SK-N-SH treated with all-trans-retinoic acid at 6 μM for 48 hours (cell line): ENCODE results near the gene STK33.

Experiments used
- ARNTL ChIP-seq: fragments of 450-650 bp; formaldehyde crosslinking; IDR thresholded peaks from 2 replicates; pipeline ENCODE4 v1.5.0; 2020; ENCODE audit warnings: low read depth, mild to moderate bottlenecking, moderate library complexity, borderline replicate concordance
- CREB5 ChIP-seq: fragments of 250-450 bp; sonication (Bioruptor Pico); IDR thresholded peaks from 2 replicates; pipeline ENCODE4 v1.5.1; 2020; ENCODE audit warnings: low read depth, mild to moderate bottlenecking, moderate library complexity
- ESRRG ChIP-seq: fragments of 250-450 bp; sonication (Bioruptor Pico); IDR thresholded peaks from 2 replicates; pipeline ENCODE4 v1.6.1; 2021; ENCODE audit warnings: mild to moderate bottlenecking
- OSR1 ChIP-seq: fragments of 250-450 bp; sonication (Bioruptor Pico); IDR thresholded peaks from 2 replicates; pipeline ENCODE4 v1.8.0; 2022; ENCODE audit warnings: moderate library complexity, mild to moderate bottlenecking, inconsistent platforms
- PATZ1 ChIP-seq: fragments of 250-450 bp; sonication (Bioruptor Pico); IDR thresholded peaks from 2 replicates; pipeline ENCODE4 v1.8.0; 2020; ENCODE audit warnings: mild to moderate bottlenecking, moderate library complexity, borderline replicate concordance
- TOX ChIP-seq: fragments of 250-450 bp; sonication (Bioruptor Pico); IDR thresholded peaks from 2 replicates; pipeline ENCODE4 v1.8.0; 2021; ENCODE audit warnings: mild to moderate bottlenecking, moderate library complexity, borderline replicate concordance
- TSHZ2 ChIP-seq: fragments of 250-450 bp; sonication (Bioruptor Pico); IDR thresholded peaks from 2 replicates; pipeline ENCODE4 v1.5.0; 2020; ENCODE audit warnings: mild to moderate bottlenecking, moderate library complexity
- ZFP3 ChIP-seq: fragments of 250-450 bp; sonication (Bioruptor Pico); IDR thresholded peaks from 2 replicates; pipeline ENCODE4 v1.5.0; 2020; ENCODE audit warnings: mild to moderate bottlenecking, moderate library complexity
- ZFP30 ChIP-seq: fragments of 450-650 bp; formaldehyde crosslinking; IDR thresholded peaks from 2 replicates; pipeline ENCODE4 v1.5.0; 2022; ENCODE audit warnings: mild to moderate bottlenecking, moderate library complexity
- ZNF565 ChIP-seq: fragments of 450-650 bp; formaldehyde crosslinking; conservative IDR thresholded peaks from 2 replicates; pipeline ENCODE4 v1.5.0; 2020; ENCODE audit warnings: low read depth, mild to moderate bottlenecking, moderate library complexity
- ZNF8 ChIP-seq: fragments of 450-650 bp; formaldehyde crosslinking; IDR thresholded peaks from 2 replicates; pipeline ENCODE4 v1.5.0; 2020; ENCODE audit warnings: mild to moderate bottlenecking, moderate library complexity

GRCh38 chr11:8477151-8477550, 116.9 kb downstream of the STK33 start:
- TF ChIP-seq ESRRG (CRISPR knock-in tag) (no peak), TOX (CRISPR knock-in tag) (no peak), OSR1 (CRISPR knock-in tag) (no peak), PATZ1 (CRISPR knock-in tag) (no peak), ARNTL (CRISPR knock-in tag) (no peak), ZNF8 (CRISPR knock-in tag) (no peak), ZFP30 (CRISPR knock-in tag) (no peak), TSHZ2 (CRISPR knock-in tag) (no peak), ZNF565 (CRISPR knock-in tag) (no peak), CREB5 (CRISPR knock-in tag) (no peak), ZFP3 (CRISPR knock-in tag) (no peak)
